Ascending aorta (tissue), 2 donors: ENCODE results near the gene APPL2. TPM values are rescaled to one million over a fixed set of nuclear protein-coding genes. Genes with fewer than 3 reads are reported as not detected.

Source experiments
- DNase-seq, 2 donors: peaks; one replicate each; pipeline ENCODE4 v3.0.0-alpha.2; 2019; ENCODE audit warnings: low spot score in 2 of 2
- H3K27ac ChIP-seq, 2 donors: fragments of 200-600 bp; sonication (generic); one replicate each; pipeline ENCODE4 v1.5.1; 2016 to 2017; ENCODE audit warnings: mild to moderate bottlenecking in 1 of 2
- H3K27me3 ChIP-seq: fragments of 200-600 bp; sonication (generic); one replicate; pipeline ENCODE4 v1.5.1; 2017
- H3K36me3 ChIP-seq, 2 donors: fragments of 200-600 bp; sonication (generic); one replicate each; pipeline ENCODE4 v1.5.1; 2016
- H3K4me1 ChIP-seq, 2 donors: fragments of 200-600 bp; sonication (generic); one replicate each; pipeline ENCODE4 v1.5.1; 2016 to 2017; ENCODE audit warnings: mild to moderate bottlenecking in 1 of 2
- H3K4me3 ChIP-seq, 2 donors: fragments of 200-600 bp; sonication (generic); one replicate each; pipeline ENCODE4 v1.5.1; 2016 to 2017; ENCODE audit warnings: mild to moderate bottlenecking in 1 of 2
- H3K9me3 ChIP-seq, 2 donors: fragments of 200-600 bp; sonication (generic); one replicate each; pipeline ENCODE4 v1.5.1; 2016
- CTCF ChIP-seq, 3 experiments: fragments of 200-600 bp in 2 of 3; fragments of 450-650 bp in 1 of 3; sonication (generic) in 2 of 3; IDR thresholded peaks; one replicate each; pipeline ENCODE4 v1.5.1; 2016 to 2019; ENCODE audit warnings: antibody characterized with exemption in 3 of 3, mild to moderate bottlenecking in 1 of 3, moderate library complexity in 1 of 3
- intact Hi-C: fragments of 100-400 bp; cut with DNase I; formaldehyde crosslinking; loops from one replicate; pipeline ENCODE4 v1.15.1; 2023
- total RNA-seq: library from RNA; depleted of rRNA; stranded (reverse); fragments of >200 nt; gene quantifications from one replicate; pipeline ENCODE4 v1.1.0, GENCODE V29; 2016

APPL2 gene
- total RNA-seq, 1 donor from 2014 or later: 4.6 TPM

- no peaks in the 10 kb centered on the region for H3K9me3 ChIP-seq
- H3K36me3 ChIP-seq: no peaks in the 10 kb centered on the region
- H3K27me3 ChIP-seq: no peaks in the 10 kb centered on the region
- TF ChIP-seq CTCF (IDR thresholded peaks at IDR 0.05): no peak
- no peak overlapping the region for H3K27ac ChIP-seq
- no peaks in the 10 kb centered on the region for H3K4me1 ChIP-seq
- DNase-seq: no peak
- intact Hi-C loops: no loop called here
- H3K4me3 ChIP-seq: no peak overlapping the region
Observed at GRCh38 chr12:105272152-105272551, 36.2 kb upstream of the APPL2 start.

GRCh38 chr12:105271364-105271763, 35.4 kb upstream of the APPL2 start:
- intact Hi-C loops: no loop called here
- no peaks in the 10 kb centered on the region for H3K4me1 ChIP-seq
- H3K27ac ChIP-seq: no peak overlapping the region
- H3K4me3 ChIP-seq: no peak overlapping the region
- no peaks in the 10 kb centered on the region for H3K36me3 ChIP-seq
- no peak for DNase-seq
- no peaks in the 10 kb centered on the region for H3K27me3 ChIP-seq
- TF ChIP-seq CTCF (IDR thresholded peaks at IDR 0.05): no peak
- H3K9me3 ChIP-seq: no peaks in the 10 kb centered on the region

GRCh38 chr12:105270671-105271255, 34.8 kb upstream of the APPL2 start:
- Histone ChIP-seq H3K4me1 (no peaks in the 10 kb centered on the region), H3K4me3 (no peak overlapping the region), H3K9me3 (no peaks in the 10 kb centered on the region), H3K36me3 (no peaks in the 10 kb centered on the region), H3K27ac (no peak overlapping the region), H3K27me3 (no peaks in the 10 kb centered on the region)
- TF ChIP-seq CTCF (IDR thresholded peaks at IDR 0.05): no peak
- no peak for DNase-seq
- intact Hi-C loops: no loop called here

DNA sequence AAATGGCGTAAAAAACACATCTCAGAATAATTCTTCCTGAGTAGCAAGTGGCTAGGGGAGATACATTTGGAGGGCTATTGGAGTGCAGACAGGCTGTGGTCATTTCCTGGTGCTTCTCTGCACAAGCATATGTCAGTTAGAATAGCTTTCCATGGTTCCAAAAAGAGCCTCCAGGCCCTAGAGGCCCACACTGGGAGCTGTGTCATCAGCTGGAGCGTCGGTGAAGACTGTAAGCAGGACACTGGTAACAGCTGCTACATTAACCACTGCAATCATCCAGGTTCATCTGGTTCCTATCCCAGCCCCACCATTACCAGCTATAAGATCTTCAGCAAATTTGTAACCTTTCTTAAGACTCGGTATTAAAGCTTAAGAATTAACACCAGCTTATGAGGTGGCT, 31.7 kb upstream of the APPL2 start:
- Histone ChIP-seq H3K27ac (no peak overlapping the region), H3K27me3 (no peaks in the 10 kb centered on the region), H3K4me1 (no peaks in the 10 kb centered on the region), H3K36me3 (no peaks in the 10 kb centered on the region), H3K9me3 (no peaks in the 10 kb centered on the region), H3K4me3 (no peak overlapping the region)
- intact Hi-C loops: no loop called here
- no peak for TF ChIP-seq CTCF (IDR thresholded peaks at IDR 0.05)
- DNase-seq: no peak

GRCh38 chr12:105264771-105265170, 28.8 kb upstream of the APPL2 start:
- no peak for TF ChIP-seq CTCF (IDR thresholded peaks at IDR 0.05)
- no peak overlapping the region for H3K27ac ChIP-seq
- intact Hi-C loops: no loop called here
- H3K36me3 ChIP-seq: no peaks in the 10 kb centered on the region
- H3K4me1 ChIP-seq: no peaks in the 10 kb centered on the region
- H3K4me3 ChIP-seq: no peak overlapping the region
- no peaks in the 10 kb centered on the region for H3K27me3 ChIP-seq
- no peaks in the 10 kb centered on the region for H3K9me3 ChIP-seq
- no peak for DNase-seq
